Activated CD4-positive, alpha-beta T cell treated with anti-CD3 and anti-CD28 coated beads, Interleukin-10, Interleukin-2, amounts not matched to agents 100 ng/mL and 50 ng/mL, durations not matched to agents 16 hours and 8 hours (primary cell): ENCODE results near the gene NDEL1.
"Not testable (repeated sequence)": the region's sequence is repeated elsewhere in the genome, so short reads cannot be mapped to it uniquely, and the experiment has no call there.

Experiments used
- DNase-seq: peaks from one replicate; pipeline ENCODE4 v3.0.0-alpha.2; 2020

The NDEL1 gene

GRCh38 chr17:8435245-8436168 is at the start of gene NDEL1:
NDEL1 (plus strand) TSS chr17:8435884; CDS start chr17:8444272, 8,388 bp downstream.
- DNase-seq, result peak; percentile 99

DNA sequence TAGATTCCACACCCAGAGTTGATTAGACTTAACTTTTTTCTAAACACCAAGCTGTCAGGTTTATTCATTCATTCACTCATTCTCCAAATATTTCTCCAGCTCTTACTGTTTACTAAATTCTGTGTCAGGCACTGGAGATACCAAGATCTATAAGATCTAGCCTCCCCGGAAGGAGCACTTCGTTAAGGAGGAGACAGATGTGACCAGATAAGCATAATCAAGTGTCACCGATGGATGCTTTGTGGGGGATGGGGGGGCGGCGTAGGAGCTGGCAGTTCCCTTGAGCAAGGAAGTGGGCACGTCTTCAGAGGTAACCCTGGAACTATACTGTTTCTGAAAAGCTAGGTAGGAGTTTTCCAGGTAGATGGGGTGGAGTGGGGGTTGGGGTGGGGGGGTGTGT is 48.8 kb upstream of the NDEL1 start:
- DNase-seq, result no peak

DNA sequence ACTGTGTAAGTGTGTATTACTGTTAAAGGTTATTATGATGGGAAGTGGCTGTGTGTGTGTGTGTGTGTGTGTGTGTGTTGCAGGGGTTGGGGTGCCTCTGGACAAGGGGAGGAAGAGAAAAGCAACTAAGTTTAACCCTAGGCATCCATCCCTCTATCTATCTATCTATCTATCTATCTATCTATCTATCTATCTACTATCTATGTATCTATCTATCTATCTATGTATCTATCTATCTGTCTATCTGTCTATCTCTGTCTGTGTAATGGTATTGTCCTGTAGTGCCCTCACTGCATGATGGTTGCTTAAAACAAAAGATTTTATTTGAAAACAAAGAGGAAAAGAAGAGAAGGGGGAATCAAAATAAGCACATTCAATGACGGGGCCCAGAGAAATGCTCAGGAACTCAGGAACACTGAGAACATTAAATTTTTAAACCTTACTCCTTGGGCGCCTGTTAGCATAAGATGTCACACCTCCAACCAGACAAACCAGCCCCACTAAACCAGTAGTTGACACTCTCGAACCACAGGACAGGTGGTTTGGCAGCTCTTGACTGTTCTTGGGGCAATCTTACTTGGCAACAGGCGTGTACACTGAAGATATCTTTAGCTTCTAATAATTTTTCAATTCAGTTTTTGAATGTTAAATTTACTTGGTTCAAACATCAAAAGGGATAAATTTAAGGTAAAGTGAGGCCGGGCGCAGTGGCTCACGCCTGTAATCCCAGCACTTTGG is 47.6 kb upstream of the NDEL1 start:
- no peak for DNase-seq

DNA sequence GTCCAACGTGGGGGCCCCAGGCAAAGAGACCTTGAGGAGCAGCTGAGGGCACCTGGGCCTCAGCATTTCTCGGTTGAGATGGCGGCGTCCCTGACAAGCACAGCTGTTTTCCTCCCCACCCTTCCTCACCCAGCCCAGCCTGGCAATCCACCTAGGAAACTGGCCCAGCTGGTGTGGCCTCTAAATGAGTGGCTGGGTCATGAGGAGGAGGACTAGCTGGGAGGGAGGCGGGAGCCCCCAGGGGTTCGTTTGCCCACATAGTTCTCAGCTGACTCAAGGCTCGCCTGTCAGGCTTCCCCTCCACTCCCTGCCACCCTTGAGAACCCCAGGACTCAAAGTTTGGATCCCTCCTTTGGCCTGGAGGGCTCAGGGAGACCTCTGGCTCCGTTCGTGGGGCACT is 44.0 kb upstream of the NDEL1 start:
- DNase-seq, result no peak

GRCh38 chr17:8392274-8392673 is 43.4 kb upstream of the NDEL1 start:
- DNase-seq, result no peak

DNA sequence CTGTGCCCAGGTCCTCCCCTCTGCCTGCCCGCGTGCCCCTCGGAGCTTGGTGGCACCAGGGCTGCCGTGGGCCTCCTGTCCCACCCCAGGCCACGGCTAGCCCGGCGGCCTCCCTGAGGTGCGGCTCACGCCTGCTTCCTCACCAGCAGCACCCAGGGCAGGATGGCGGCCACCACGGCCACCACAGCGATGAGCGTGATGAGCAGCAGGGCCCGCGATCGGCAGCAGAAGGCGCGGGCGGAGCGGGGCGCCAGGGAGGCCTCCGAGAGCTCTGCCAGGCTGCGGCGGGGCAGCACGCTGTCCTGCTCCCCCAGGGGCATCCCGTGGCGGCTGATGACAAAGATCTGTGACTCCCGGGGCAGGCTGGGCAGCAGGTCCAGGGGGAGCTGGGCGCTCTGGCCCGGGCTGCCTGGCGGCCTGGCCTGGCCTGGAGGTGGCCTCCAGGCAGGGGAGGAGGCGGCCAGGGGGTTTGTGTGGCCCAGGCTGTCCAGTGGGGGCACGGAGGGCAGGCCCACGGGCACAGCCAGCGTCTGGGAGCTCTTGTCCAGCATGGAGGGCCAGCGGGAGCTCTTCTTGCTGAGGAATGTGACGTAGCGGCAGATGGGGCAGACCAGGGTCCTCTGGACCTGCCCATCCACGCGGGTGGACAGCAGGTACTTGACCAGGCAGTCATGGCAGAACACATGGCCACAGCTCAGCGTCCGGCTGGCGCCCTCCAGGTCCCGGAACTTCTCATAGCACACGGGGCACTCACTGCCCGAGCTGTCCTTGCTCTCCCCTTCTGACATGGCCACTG is 42.8 kb upstream of the NDEL1 start:
- no peak for DNase-seq

DNA sequence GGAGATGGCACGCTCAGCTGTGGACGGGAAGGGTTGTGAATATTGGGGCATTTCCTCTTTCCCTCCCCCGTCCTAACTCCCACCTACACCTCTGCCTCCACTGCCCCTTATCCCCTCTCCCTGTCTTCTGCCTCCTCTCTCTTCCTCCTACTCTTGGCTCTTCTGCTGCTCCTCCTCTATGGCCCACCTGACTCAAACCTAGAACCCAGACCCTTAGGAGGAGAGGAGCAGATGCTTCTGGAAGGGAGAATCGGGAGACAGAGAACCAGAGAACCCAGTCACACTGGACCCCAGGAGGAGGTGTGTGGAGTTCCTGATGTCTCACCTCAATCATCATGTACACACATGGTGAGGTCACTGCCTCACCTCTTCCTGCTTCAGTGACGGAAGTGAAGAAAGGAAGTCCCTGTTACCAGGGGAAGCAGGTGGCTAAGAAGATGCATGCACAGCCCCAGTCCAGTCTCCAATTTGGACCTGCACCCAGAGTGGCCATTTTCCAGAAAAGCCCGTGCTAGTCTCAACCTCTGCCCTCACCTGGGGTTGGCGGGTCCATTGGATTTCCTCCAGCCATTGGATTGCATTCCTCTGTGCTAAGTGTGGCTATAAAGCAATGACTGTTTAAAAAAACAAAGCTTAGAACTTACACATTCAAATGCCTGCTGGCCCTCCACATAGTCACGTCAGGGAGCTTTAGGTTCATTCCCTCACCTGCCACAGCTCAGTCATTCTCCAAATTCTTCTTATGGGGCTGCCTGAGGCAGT is 42.0 kb upstream of the NDEL1 start:
- DNase-seq, result peak; percentile 49

GRCh38 chr17:8394497-8394896 is 41.2 kb upstream of the NDEL1 start:
- DNase-seq, result not testable (repeated sequence)

- no peak for DNase-seq
These were observed 38.0 kb upstream of the NDEL1 start, which contains the start of gene RNF222 for GRCh38 chr17:8397636-8398035. RNF222 (minus strand) TSS chr17:8397827; CDS start chr17:8393461, 4,366 bp downstream.

DNA sequence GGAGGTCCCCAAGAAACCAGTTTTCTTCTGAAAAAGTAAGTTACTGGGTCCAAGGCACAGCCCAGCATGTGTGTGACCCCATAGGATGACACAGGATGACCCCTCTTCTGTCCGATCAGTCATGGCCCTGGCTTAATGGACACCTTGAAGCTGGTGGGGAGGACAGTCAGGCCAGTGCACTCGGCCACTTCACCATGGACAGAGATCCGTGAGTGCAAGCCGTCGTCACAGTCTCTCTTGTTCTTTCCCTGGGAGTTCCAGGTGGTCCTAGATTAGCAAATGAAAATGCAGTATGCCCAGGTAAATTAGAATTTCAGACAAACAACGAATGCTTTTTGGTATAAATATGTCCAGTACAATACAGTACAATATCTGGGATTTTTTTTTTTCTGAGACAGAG is 36.7 kb upstream of the NDEL1 start:
- DNase-seq, result no peak

DNA sequence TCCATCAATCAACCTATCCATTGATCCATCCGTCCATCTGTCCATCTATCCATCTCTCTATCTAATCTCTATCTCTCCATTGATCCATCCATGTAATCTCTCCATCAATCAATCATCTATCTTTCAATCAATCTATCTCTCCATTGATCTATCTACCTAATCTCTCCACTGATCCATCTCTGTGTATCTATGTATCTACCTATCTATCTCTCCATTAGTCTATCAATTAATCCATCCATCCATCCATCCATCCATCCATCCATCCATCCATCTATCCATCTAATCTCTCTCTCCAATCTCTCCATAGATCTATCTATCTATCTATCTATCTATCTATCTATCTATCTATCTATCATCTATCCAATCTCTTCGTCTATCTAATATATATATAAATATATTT is 34.6 kb upstream of the NDEL1 start:
- no peak for DNase-seq

- no peak for DNase-seq
These were observed 32.7 kb upstream of the NDEL1 start for GRCh38 chr17:8402921-8403536.

GRCh38 chr17:8405499-8406016 is 30.1 kb upstream of the NDEL1 start:
- no peak for DNase-seq

DNA sequence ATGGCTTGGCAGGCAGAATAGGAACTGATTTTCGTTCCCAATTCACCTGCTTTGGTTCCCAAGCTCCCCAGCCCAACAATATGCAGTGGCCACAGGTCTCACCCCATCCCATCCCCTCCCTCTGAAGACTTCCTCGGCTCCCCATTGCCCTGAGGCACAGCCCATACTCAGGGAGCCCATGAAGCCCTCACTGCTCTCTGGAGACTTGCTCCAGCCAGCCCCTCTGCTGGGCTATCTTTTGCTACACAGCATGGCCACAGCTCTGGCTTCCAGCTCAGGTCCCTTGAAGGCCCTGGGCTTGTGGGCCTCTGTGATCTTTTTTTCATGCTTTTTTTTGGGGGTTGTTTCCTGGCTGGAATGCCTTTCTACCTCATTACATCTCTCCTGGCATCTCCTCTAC is 29.5 kb upstream of the NDEL1 start:
- DNase-seq, result no peak

DNA sequence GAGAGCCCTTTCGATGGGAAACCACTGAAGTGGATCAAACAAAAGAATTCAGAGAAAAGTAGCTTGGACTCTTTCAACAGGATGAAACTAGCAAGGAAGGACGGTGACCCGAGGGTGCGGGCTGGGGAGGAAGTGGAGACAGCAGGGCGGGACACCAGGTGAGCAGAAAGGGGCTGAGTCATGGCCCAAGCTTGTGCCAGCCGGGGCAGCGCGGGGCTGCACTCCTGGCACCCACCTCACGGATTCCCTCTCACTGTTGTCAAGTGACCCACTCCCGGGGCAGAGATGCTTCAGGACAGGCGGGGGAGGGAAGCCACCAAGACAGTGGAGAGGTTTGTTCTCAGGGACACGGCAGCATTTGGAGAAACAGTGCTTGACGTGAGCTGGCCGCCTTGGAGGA is 27.3 kb upstream of the NDEL1 start:
- DNase-seq, result no peak

DNA sequence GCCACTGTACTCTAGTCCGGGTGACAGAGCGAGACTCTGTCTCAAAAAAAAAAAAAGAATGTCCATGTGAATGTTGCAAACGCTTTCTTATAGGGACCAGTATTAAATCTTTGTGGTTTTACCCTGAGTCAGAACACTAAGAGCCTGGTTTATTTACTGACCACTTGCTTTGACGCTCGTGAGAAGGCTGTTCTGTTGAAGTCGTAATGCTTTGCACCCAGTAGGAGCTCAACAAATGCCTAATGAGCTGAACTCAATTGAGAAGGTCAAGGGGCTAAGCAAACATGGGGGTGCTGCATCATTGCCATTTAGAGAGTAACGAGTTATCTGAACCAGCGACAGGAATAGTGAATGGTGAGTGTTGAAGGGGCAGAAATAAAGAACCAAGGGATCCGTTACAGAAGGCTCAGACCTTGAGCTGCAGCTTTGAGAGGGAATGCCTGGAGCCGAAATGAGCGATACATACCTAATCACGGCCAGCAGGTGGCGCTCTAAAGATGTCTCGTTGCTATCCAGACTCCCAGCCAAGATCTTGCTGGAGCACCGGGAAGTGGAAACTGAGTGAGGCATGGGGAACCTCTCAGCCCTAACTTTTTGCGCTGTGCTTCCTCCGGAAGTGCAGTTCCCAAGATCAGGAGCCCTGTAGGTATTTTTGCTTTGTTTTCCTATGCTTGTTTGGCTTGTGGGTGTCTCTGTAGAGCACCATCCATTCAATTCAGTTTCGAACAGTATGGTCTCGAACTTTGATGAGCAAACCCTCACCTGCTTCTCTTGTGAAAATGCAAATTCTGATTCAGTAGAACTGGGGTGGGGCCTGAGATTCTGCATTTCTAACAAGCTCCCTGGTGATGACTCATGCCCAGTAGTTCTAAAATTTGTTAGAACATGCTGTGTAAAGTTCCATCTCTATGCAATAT is 25.5 kb upstream of the NDEL1 start:
- DNase-seq, result peak; percentile 77

DNA sequence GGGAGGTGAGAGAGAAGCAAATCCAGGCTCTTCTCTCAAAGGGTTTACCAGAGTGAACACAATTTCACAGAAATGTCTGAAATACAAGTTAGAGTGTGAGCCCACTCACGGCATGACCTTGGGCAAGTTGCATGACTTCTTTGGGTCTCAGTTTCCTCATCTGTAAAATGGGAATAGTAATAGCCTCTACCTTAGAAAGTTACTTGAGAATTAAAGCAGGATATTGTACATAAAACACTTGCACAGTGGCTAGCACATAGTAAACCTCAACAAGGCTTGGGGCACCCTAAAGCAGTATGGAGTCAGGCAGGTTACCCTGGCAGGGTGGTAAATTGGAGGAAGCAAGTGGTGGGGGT is 24.8 kb upstream of the NDEL1 start:
- DNase-seq, result no peak

DNA sequence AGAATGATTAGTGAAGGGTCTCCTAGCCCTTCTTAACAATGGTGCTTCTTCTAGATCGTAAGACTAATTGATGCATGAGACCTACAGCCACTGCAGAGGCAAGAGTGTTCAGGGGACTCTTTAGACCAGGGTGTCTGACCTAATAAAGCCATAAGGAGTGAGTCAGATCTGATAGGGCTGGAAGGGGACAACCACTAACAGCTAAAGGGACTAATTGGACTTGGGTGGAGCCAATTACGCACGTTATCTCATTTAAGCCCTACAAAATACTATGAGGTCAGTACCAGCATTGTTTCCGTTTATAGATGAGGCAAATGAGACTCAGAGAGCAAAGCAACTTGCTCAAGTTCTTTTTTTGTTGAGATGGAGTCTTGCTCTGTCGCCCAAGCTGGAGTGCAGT is 23.6 kb upstream of the NDEL1 start:
- no peak for DNase-seq

- no peak for DNase-seq
These were observed 22.4 kb upstream of the NDEL1 start for GRCh38 chr17:8413328-8413727.

DNA sequence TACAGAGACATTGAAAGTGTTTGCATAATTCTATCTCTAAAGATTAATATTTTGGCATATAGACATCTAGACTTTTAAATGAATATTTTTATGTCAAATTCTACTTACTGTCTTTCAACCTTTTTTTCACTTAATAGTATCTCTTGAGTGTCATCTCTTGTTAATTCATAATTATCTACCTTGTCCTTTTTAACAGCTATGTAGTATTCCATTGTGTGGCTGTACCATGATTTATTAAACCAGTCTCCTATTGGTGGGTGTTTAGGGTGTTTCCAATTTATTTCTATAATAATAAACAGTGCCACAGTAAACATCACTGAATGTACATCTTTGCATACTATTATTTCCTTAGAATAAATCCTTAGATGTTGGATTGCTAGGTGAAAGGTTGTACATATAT is 21.7 kb upstream of the NDEL1 start:
- no peak for DNase-seq

GRCh38 chr17:8417806-8418205 is 17.9 kb upstream of the NDEL1 start:
- DNase-seq, result no peak
